ENCODE data around the gene ICAM5. TPM values are rescaled to one million over a fixed set of nuclear protein-coding genes. Genes with fewer than 3 reads are reported as not detected.
"Not testable (repeated sequence)": the region's sequence is repeated elsewhere in the genome, so short reads cannot be mapped to it uniquely, and the experiment has no call there.

The ICAM5 gene
- total RNA-seq, 1 experiment from 2014 or later: 53.9 TPM

GRCh38 chr19:10241826-10242449 lies 47.8 kb upstream of the ICAM5 start:
- peak; percentile 60 for ATAC-seq
- CTCF ChIA-PET; H3K27me3 ChIP-seq (ENCODE audit: insufficient read depth, low read length); H3K9me2 ChIP-seq (ENCODE audit: insufficient read depth); H3K79me2 ChIP-seq (ENCODE audit: insufficient read depth, low read length); H3K9ac ChIP-seq (ENCODE audit: low read length); BruUV-seq (replicated peaks); H3K36me3 ChIP-seq (ENCODE audit: control insufficient read depth in 1 of 2, insufficient read depth in 2 of 2, low read length in 2 of 2); DNase-seq (ENCODE audit: low read depth, low spot score); H3K9me3 ChIP-seq (ENCODE audit: control insufficient read depth in 1 of 2, insufficient read depth in 1 of 2, low read depth in 1 of 2, low read length in 2 of 2); H2AFZ ChIP-seq (ENCODE audit: low read depth, low read length, poor library complexity, severe bottlenecking); intact Hi-C loops (cut with micrococcal nuclease); H3K27ac ChIP-seq (ENCODE audit: low read depth, low read length); H4K20me1 ChIP-seq (ENCODE audit: insufficient read depth): not testable (repeated sequence)
- peak overlapping the region; percentile 47 for H3K4me2 ChIP-seq (ENCODE audit: low read length)
- 0 out of 4 replicates have a peak overlapping the region, but pooled peaks of 1 of the 2 experiments have one; percentile 0 for H3K4me3 ChIP-seq (replicated peaks in 1 of 2; ENCODE audit: low read depth in 1 of 2, low read length in 2 of 2)
- RAD21 ChIA-PET (ENCODE audit: low non-redundant PET in 1 of 2, low total read pairs in 2 of 2, uncharacterized antibody in 2 of 2, unreplicated experiment in 2 of 2): interaction anchor here in 1 of 2 experiments (0.7 kb wide), 1 partner anchor 15 kb away, joined by 3 read pairs; no protein-coding TSS in a partner anchor
- peak; percentile 50; the same call in 1 of the 2 replicates for TF ChIP-seq FOSL1 (IDR thresholded peaks at IDR 0.05; ENCODE audit: low read depth)
- POLR2A ChIA-PET: interaction anchor here (0.6 kb wide), 1 partner anchor 190 kb away, joined by 6 read pairs; no protein-coding TSS in a partner anchor
- H3K4me1 ChIP-seq (ENCODE audit: control insufficient read depth in 1 of 2, insufficient read depth in 2 of 2, low read length in 2 of 2): peaks cover 30 to 49% of the 10 kb centered on the region in 2 experiments

DNA sequence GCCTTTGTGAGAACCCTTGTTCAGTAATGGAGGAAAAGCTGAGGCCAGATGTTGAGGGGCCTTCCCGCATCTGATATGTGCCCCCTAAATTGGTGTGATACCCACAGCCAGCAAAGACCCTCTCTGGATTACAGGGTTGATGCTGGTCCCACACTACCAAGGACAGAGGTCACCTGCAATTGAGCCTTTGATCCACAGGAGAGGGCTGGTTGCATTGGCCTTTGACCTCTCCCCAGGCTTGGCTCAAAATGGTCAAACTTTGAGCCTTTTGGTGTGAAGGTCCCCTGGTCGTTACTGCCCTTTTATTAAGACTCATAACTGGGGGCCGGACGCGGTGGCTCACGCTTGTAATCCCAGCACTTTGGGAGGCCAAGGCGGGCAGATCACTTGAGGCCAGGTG lies 46.1 kb upstream of the ICAM5 start:
- POLR2A ChIA-PET: no interaction called here
- Histone ChIP-seq H2AFZ (ENCODE audit: low read depth, low read length, poor library complexity, severe bottlenecking) (no peak overlapping the region), H3K9me2 (ENCODE audit: insufficient read depth) (no peaks in the 10 kb centered on the region), H3K9ac (ENCODE audit: low read length) (no peak overlapping the region), H3K4me3 (replicated peaks in 1 of 2; ENCODE audit: low read depth in 1 of 2, low read length in 2 of 2) (no peak overlapping the region), H3K9me3 (ENCODE audit: control insufficient read depth in 1 of 2, insufficient read depth in 1 of 2, low read depth in 1 of 2, low read length in 2 of 2) (no peaks in the 10 kb centered on the region), H3K4me1 (ENCODE audit: control insufficient read depth in 1 of 2, insufficient read depth in 2 of 2, low read length in 2 of 2) (peaks cover 35 to 54% of the 10 kb centered on the region in 2 experiments), H3K4me2 (ENCODE audit: low read length) (no peak overlapping the region), H3K27me3 (ENCODE audit: insufficient read depth, low read length) (no peaks in the 10 kb centered on the region), H3K79me2 (ENCODE audit: insufficient read depth, low read length) (no peaks in the 10 kb centered on the region), H4K20me1 (ENCODE audit: insufficient read depth) (no peaks in the 10 kb centered on the region), H3K36me3 (ENCODE audit: control insufficient read depth in 1 of 2, insufficient read depth in 2 of 2, low read length in 2 of 2) (no peaks in the 10 kb centered on the region), H3K27ac (ENCODE audit: low read depth, low read length) (no peak overlapping the region)
- no peak for DNase-seq (ENCODE audit: low read depth, low spot score)
- TF ChIP-seq RAD21 (IDR thresholded peaks at IDR 0.05; ENCODE audit: low read depth) (no peak), CBX3 (IDR thresholded peaks at IDR 0.05; ENCODE audit: low read depth) (no peak), ZNF274 (IDR thresholded peaks at IDR 0.05; ENCODE audit: low read depth, low read length) (no peak), ELF1 (IDR thresholded peaks at IDR 0.05; ENCODE audit: borderline replicate concordance, low read depth) (no peak), POLR2AphosphoS5 (IDR thresholded peaks at IDR 0.05; ENCODE audit: low read depth, low read length) (no peak), CTCF (IDR thresholded peaks at IDR 0.05 in 2 of 3, conservative IDR thresholded peaks at IDR 0.05 in 1 of 3; ENCODE audit: borderline replicate concordance in 1 of 3, insufficient read depth in 1 of 3, low read depth in 2 of 3, low read length in 2 of 3) (no peak), SP1 (IDR thresholded peaks at IDR 0.05; ENCODE audit: low read depth) (no peak), ATF3 (IDR thresholded peaks at IDR 0.05) (no peak), EZH2 (IDR thresholded peaks at IDR 0.05) (no peak), TCF7L2 (IDR thresholded peaks at IDR 0.05; ENCODE audit: borderline replicate concordance, extremely low read depth, insufficient read depth, insufficient read length) (no peak), ZFX (IDR thresholded peaks at IDR 0.05) (no peak), YY1 (IDR thresholded peaks at IDR 0.05; ENCODE audit: extremely low read depth, insufficient replicate concordance, low read depth, low read length) (no peak), JUND (IDR thresholded peaks at IDR 0.05) (no peak), SRF (IDR thresholded peaks at IDR 0.05; ENCODE audit: low read depth) (no peak), FOSL1 (IDR thresholded peaks at IDR 0.05; ENCODE audit: low read depth) (no peak)
- TF ChIP-seq, protein P1, sequence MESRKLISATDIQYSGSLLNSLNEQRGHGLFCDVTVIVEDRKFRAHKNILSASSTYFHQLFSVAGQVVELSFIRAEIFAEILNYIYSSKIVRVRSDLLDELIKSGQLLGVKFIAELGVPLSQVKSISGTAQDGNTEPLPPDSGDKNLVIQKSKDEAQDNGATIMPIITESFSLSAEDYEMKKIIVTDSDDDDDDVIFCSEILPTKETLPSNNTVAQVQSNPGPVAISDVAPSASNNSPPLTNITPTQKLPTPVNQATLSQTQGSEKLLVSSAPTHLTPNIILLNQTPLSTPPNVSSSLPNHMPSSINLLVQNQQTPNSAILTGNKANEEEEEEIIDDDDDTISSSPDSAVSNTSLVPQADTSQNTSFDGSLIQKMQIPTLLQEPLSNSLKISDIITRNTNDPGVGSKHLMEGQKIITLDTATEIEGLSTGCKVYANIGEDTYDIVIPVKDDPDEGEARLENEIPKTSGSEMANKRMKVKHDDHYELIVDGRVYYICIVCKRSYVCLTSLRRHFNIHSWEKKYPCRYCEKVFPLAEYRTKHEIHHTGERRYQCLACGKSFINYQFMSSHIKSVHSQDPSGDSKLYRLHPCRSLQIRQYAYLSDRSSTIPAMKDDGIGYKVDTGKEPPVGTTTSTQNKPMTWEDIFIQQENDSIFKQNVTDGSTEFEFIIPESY (IDR thresholded peaks at IDR 0.05; ENCODE audit: extremely low read depth, insufficient replicate concordance, low read length): no peak
- CTCF ChIA-PET: interaction anchor here (0.7 kb wide), 1 partner anchor 147 kb away, joined by 3 read pairs; no protein-coding TSS in a partner anchor
- ATAC-seq: no peak
- RAD21 ChIA-PET (ENCODE audit: low non-redundant PET in 1 of 2, low total read pairs in 2 of 2, uncharacterized antibody in 2 of 2, unreplicated experiment in 2 of 2): no interaction called here
- intact Hi-C loops (cut with micrococcal nuclease): no loop called here
- BruUV-seq (replicated peaks): no TSS peak

All from HCT116 (cell line).